ENCODE measurements around the gene GDPD5. TPM values are rescaled to one million over a fixed set of nuclear protein-coding genes. Genes with fewer than 3 reads are reported as not detected.

The GDPD5 gene
- total RNA-seq, 1 experiment from 2014 or later: 7.8 TPM

DNA sequence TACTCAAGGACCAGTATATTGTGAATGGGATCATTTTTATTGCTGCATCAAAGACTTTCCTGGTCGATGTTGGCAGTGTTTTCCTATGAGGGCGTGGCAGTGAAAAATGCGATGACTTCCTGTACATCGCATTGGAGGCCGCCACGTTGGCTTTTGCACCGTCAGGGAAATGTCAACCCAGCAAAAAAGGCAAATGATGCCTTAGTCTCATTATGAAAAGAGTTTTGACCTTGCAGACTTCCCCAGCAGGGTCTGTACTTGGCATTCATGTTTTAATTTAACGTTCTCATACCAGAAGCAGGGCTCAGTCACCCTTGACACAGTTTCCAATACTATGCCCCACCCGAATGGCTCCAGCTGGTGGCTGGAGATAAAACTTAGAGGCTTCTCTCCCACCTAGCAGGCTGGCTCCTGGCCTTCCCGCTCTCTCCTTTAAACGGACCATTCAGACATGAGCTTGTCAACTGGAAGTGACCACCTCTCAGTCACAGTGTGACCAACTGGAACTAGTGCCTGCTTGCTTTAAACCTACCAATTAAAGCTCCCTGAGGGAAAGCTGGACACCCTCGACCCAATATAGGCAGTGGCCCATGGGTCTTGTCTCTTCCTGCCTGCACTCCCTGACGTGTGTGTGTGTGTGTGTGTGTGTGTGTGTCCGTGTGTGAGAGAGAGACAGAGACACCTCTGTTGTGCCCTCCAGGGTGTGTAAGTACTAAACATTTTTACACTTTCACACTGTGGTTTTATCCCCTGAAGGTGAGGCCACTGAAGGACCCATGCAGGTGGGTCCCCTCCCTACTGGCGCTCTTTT, 8.7 kb upstream of the GDPD5 start:
- Histone ChIP-seq H2BK5ac (ENCODE audit: insufficient read length, low read length) (no peak overlapping the region), H3K14ac (ENCODE audit: insufficient read depth, low read length) (no peak overlapping the region), H3K27ac (ENCODE audit: insufficient read length, low read depth, low read length) (no peak overlapping the region), H3K9ac (ENCODE audit: extremely low read depth, insufficient read length, low read length) (no peak overlapping the region), H2BK20ac (ENCODE audit: low read depth, low read length, poor library complexity, severe bottlenecking) (no peak overlapping the region), H3K4me2 (ENCODE audit: insufficient read depth, insufficient read length, low read length) (no peak overlapping the region), H3K27me3 (ENCODE audit: insufficient read depth, low read length) (no peaks in the 10 kb centered on the region), H3T11ph (ENCODE audit: low read length) (no peak overlapping the region), H4K91ac (ENCODE audit: insufficient read length, low read depth, low read length) (no peak overlapping the region), H2BK15ac (ENCODE audit: low read depth, low read length) (no peak overlapping the region), H2AK5ac (ENCODE audit: insufficient read length, low read length) (no peak overlapping the region), H3K18ac (ENCODE audit: insufficient read length, low read depth, low read length) (no peak overlapping the region), H3K23ac (ENCODE audit: insufficient read length, low read depth, low read length) (no peak overlapping the region), H3K9me3 (ENCODE audit: control insufficient read depth, low read depth, low read length) (no peaks in the 10 kb centered on the region), H2BK120ac (ENCODE audit: low read depth, low read length, poor library complexity, severe bottlenecking) (no peak overlapping the region), H4K20me1 (ENCODE audit: control insufficient read depth, insufficient read depth, insufficient read length) (no peaks in the 10 kb centered on the region), H3K79me2 (ENCODE audit: insufficient read depth, low read length) (no peaks in the 10 kb centered on the region), H3K79me1 (ENCODE audit: insufficient read depth, low read depth, low read length, poor library complexity, severe bottlenecking) (no peaks in the 10 kb centered on the region), H3K4ac (ENCODE audit: low read depth, low read length) (no peak overlapping the region), H3K23me2 (ENCODE audit: insufficient read length, low read depth, low read length, poor library complexity, severe bottlenecking) (no peaks in the 10 kb centered on the region), H3K4me1 (ENCODE audit: insufficient read depth, low read length) (no peaks in the 10 kb centered on the region), H2AFZ (ENCODE audit: low read length) (no peak overlapping the region), H4K8ac (replicated peaks; ENCODE audit: insufficient read length, low read depth, low read length) (no peak overlapping the region), H4K5ac (ENCODE audit: insufficient read length, low read depth, low read length) (no peak overlapping the region), H2BK12ac (ENCODE audit: insufficient read length, low read depth, low read length) (no peak overlapping the region), H3K56ac (ENCODE audit: insufficient read length, low read depth, low read length) (no peak overlapping the region)
- Mint-ChIP-seq H3K36me3 (ENCODE audit: insufficient read depth in 1 of 3, low read depth in 3 of 3) (no peaks in the 10 kb centered on the region), H3K27me3 (ENCODE audit: low read depth) (peaks cover 6% of the 10 kb centered on the region), H3K4me3 (no peak overlapping the region), H3K9me3 (no peaks in the 10 kb centered on the region), H3K27ac (no peak overlapping the region; a peak in 1 of 7 replicates), H3K4me1 (peaks cover 23 to 31% of the 10 kb centered on the region in 2 experiments)
- DNase-seq: no peak
- TF ChIP-seq, protein P1, sequence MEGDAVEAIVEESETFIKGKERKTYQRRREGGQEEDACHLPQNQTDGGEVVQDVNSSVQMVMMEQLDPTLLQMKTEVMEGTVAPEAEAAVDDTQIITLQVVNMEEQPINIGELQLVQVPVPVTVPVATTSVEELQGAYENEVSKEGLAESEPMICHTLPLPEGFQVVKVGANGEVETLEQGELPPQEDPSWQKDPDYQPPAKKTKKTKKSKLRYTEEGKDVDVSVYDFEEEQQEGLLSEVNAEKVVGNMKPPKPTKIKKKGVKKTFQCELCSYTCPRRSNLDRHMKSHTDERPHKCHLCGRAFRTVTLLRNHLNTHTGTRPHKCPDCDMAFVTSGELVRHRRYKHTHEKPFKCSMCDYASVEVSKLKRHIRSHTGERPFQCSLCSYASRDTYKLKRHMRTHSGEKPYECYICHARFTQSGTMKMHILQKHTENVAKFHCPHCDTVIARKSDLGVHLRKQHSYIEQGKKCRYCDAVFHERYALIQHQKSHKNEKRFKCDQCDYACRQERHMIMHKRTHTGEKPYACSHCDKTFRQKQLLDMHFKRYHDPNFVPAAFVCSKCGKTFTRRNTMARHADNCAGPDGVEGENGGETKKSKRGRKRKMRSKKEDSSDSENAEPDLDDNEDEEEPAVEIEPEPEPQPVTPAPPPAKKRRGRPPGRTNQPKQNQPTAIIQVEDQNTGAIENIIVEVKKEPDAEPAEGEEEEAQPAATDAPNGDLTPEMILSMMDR (conservative IDR thresholded peaks at IDR 0.05): no peak
- WGBS (ENCODE audit: extremely low coverage, insufficient read length, low lambda C conversion rate): no CpG with 5 or more reads among the region's 15 CpGs
